ENCODE results near the gene RIMBP3C.
"Not testable (repeated sequence)": the region's sequence is repeated elsewhere in the genome, so short reads cannot be mapped to it uniquely, and the experiment has no call there.

The RIMBP3C gene

GRCh38 chr22:21564411-21564810 lies 13.2 kb upstream of the RIMBP3C start:
- peaks cover 3% of the 10 kb centered on the region for H3K27me3 Mint-ChIP-seq
- no peaks in the 10 kb centered on the region for H3K9me3 Mint-ChIP-seq
- H3K4me3 Mint-ChIP-seq: no peak overlapping the region
- H3K4me1 Mint-ChIP-seq (ENCODE audit: low read depth): peaks cover 12% of the 10 kb centered on the region
- H3K36me3 Mint-ChIP-seq (ENCODE audit: low read depth): peaks cover 9% of the 10 kb centered on the region
- H3K27ac Mint-ChIP-seq: no peak overlapping the region

- no peaks in the 10 kb centered on the region for H3K9me3 Mint-ChIP-seq
- peaks cover 3% of the 10 kb centered on the region for H3K27me3 Mint-ChIP-seq
- no peak overlapping the region for H3K4me3 Mint-ChIP-seq
- H3K4me1 Mint-ChIP-seq (ENCODE audit: low read depth): peaks cover 7% of the 10 kb centered on the region
- H3K36me3 Mint-ChIP-seq (ENCODE audit: low read depth): peaks cover 7% of the 10 kb centered on the region
- H3K27ac Mint-ChIP-seq: no peak overlapping the region
These were observed 12.7 kb upstream of the RIMBP3C start for GRCh38 chr22:21563912-21564311.

DNA sequence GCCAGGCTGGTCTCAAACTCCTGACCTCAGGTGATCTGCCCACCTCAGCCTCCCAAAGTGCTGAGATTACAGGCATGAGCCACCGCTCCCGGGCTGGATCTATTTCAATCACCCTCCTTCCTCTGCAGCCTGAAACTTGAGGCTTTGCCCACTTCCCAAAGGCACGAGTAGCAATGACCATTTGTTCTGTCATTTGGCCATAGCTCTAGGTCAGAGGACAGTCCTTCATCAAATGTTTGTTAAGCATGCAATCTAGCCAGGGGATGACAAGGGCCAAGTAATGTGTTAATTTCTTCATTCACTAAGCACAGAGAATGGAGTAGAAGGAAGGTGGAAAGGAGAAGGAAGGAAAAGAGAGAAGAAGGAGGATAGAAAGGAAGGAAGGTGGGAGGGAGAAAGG lies 9.4 kb upstream of the RIMBP3C start:
- not testable (repeated sequence) for H3K4me3 Mint-ChIP-seq; H3K27ac Mint-ChIP-seq; H3K36me3 Mint-ChIP-seq (ENCODE audit: low read depth); H3K9me3 Mint-ChIP-seq; H3K27me3 Mint-ChIP-seq; H3K4me1 Mint-ChIP-seq (ENCODE audit: low read depth)

DNA sequence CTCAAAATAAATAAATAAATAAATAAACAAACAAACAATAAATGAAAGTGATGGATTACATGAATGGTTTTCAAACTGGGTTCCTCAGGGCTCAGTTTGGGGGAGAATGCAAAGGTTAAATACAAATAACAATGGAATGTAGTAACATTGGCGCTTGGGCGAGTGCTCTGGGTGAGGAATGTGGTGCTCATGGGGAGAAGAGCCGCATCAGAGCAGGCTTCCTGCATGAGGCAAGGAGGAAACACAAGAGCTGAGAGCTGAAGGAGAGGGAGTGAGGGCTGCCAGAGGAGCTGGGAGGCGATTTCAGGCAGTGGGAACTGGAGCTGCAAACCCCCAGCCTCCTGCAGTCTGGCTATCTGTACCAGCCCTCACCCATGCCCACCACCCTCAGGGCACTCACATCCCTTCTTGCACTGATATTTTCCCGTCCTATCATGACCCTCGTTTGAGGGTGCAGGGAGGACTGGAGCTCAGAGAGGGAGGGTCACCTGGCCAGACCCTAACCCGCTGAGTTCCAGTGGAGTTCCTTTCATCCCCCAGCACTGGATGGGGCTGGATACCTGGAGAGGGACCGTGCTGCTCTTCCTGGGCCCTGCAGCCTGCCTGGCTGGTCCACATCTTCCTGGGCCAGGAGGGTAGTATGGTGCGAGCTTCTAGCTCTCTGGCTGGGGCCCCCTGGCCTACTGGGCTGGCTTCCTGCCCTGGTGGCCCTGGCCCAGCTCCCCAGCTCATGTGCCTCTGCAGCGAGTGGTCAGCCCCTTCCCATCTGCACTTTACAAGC lies 8.3 kb upstream of the RIMBP3C start:
- not testable (repeated sequence) for H3K27ac Mint-ChIP-seq; H3K4me3 Mint-ChIP-seq; H3K36me3 Mint-ChIP-seq (ENCODE audit: low read depth); H3K9me3 Mint-ChIP-seq; H3K4me1 Mint-ChIP-seq (ENCODE audit: low read depth); H3K27me3 Mint-ChIP-seq

DNA sequence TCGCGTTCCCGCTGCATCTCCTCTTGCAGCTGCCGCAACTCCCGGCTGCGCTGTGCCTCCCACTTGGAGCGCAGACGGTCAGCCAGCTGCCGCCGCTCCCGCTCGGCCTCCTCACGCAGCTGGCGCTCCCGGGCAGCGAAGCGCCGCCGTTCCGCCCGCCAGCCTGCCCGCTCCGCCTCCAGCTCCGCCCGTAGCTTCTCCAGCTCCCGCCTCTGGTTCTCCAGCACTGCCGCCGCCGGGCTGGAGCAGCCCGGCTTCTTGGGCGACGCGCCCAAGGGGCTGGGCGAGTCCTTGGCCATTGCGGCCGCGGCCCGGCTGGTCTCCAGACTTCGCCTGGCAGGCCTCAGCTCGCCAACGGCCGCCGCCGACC lies 598 bp downstream of the RIMBP3C start:
- H3K27ac Mint-ChIP-seq; H3K27me3 Mint-ChIP-seq; H3K36me3 Mint-ChIP-seq (ENCODE audit: low read depth); H3K9me3 Mint-ChIP-seq; H3K4me1 Mint-ChIP-seq (ENCODE audit: low read depth); H3K4me3 Mint-ChIP-seq: not testable (repeated sequence)

DNA sequence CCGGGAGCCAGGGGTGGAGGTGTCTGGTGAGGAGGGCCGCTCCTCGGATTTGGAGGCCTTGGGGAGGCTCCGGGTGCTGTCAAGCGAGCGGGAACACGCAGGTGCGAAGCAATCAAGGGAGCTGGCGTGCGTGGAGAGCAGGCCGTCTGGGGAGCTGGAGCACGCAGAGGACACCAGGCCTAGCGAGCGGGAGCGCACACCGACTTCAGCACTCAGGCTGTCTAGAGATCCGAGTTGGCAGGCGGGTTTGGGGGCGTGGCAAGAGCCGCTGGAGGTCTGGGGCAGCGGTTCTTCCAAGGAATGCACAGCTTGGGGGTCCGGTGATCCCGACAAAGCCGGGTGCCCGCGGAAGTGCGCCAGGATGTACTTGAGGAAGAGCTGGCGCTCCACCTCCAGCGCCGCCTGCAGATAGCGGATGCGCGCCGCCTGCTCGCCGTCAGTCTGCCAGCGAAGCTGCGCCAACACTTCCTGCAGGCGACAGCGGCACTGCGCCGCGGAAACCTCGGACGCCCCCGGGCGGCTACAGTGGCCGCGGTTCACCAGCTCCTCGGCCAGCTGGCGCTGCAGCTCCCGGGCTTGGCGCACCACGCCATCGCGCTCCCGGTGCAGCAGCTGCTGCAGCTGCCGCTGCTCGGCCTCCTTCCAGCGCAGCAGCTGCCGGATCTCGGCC lies 1.1 kb downstream of the RIMBP3C start:
- not testable (repeated sequence) for H3K4me1 Mint-ChIP-seq (ENCODE audit: low read depth); H3K27me3 Mint-ChIP-seq; H3K9me3 Mint-ChIP-seq; H3K4me3 Mint-ChIP-seq; H3K36me3 Mint-ChIP-seq (ENCODE audit: low read depth); H3K27ac Mint-ChIP-seq

DNA sequence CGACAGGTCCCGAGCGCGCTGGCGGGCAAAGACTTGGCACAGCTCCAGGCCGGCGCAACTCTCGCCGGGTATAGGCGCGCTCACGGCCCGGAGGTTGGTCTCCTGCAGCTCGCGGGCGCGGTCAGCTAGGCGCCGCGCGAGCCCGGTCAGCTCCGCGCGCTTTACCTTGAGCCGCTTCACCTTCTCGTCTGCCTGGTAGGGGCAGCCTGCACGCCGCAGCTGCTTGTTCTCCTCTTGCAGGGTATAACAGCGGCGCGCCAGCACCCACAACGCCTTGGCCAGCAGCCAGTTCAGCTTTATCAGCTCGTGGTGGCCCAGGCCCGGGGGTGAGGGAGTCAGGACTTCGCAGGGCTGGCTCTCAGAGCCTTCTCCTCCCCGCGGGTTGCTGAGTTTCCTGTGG lies 1.7 kb downstream of the RIMBP3C start:
- not testable (repeated sequence) for H3K27ac Mint-ChIP-seq; H3K36me3 Mint-ChIP-seq (ENCODE audit: low read depth); H3K4me1 Mint-ChIP-seq (ENCODE audit: low read depth); H3K9me3 Mint-ChIP-seq; H3K4me3 Mint-ChIP-seq; H3K27me3 Mint-ChIP-seq

GRCh38 chr22:21544432-21545322 lies 6.6 kb downstream of the RIMBP3C start:
- not testable (repeated sequence) for H3K4me3 Mint-ChIP-seq; H3K9me3 Mint-ChIP-seq; H3K27me3 Mint-ChIP-seq; H3K4me1 Mint-ChIP-seq (ENCODE audit: low read depth); H3K36me3 Mint-ChIP-seq (ENCODE audit: low read depth); H3K27ac Mint-ChIP-seq

GRCh38 chr22:21539862-21540261 lies 11.4 kb downstream of the RIMBP3C start:
- not testable (repeated sequence) for H3K9me3 Mint-ChIP-seq; H3K27ac Mint-ChIP-seq; H3K27me3 Mint-ChIP-seq; H3K36me3 Mint-ChIP-seq (ENCODE audit: low read depth); H3K4me1 Mint-ChIP-seq (ENCODE audit: low read depth); H3K4me3 Mint-ChIP-seq

DNA sequence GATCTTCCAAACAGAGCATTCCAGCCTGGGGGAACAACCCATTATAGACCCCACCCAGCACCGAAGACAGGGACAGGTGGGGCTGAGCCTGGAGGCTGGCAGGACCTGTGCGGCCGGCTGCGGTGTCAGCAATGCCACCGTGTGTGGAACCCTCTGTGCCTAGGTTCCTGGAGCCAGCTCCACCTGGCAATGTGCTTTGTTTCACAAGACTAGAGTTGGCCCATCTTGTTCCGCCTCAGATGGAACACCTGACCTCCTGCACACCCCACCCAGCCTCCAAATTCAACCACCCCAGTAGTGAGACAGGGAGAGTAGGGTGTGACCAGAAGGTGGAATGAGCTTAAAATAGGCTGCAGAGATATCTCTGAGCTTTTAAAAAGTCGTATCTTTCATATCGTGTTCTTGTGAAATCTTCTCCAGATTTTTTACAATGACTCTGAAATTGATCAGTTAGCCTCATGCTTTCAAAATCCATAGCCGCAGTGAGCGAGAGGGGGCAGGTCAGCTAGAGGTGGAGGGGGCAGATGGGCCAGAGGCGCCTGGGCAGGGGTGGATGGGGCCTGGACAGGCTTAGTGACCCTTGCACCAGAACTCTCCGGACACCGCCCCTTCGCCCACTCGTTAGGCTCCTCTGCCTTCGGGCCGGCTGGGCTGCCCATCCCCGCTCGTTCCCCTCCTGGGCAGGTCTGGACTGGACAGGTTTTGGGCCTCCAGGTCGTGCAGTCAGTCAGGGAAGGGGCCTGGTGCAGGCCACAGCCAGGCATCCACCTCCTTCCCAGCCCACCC lies 18.2 kb downstream of the RIMBP3C start:
- H3K9me3 Mint-ChIP-seq; H3K4me1 Mint-ChIP-seq (ENCODE audit: low read depth); H3K27me3 Mint-ChIP-seq; H3K36me3 Mint-ChIP-seq (ENCODE audit: low read depth); H3K27ac Mint-ChIP-seq; H3K4me3 Mint-ChIP-seq: not testable (repeated sequence)

DNA sequence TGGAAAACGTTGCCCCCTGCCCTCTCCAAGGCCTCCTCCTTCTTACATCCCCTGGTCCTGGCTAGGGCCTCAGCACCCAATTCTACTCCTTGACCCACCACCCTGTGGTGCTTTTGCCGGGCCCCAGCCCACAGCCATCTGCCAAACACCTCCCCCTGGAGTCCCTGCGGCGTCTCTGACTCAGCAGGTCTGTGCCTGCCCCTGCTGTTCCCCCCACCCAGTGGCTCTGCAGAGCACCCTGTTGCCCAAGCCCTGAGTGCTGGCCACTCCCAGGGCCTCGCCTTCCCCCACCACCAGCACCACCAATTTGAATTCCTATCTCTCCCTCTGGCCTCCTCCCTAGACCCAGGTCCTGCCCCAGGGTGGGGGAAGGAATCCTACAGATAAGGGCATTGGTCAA lies 19.7 kb downstream of the RIMBP3C start:
- not testable (repeated sequence) for H3K4me3 Mint-ChIP-seq; H3K27me3 Mint-ChIP-seq; H3K36me3 Mint-ChIP-seq (ENCODE audit: low read depth); H3K27ac Mint-ChIP-seq; H3K9me3 Mint-ChIP-seq; H3K4me1 Mint-ChIP-seq (ENCODE audit: low read depth)

- H3K27ac Mint-ChIP-seq; H3K27me3 Mint-ChIP-seq; H3K36me3 Mint-ChIP-seq (ENCODE audit: low read depth); H3K9me3 Mint-ChIP-seq; H3K4me3 Mint-ChIP-seq; H3K4me1 Mint-ChIP-seq (ENCODE audit: low read depth): not testable (repeated sequence)
These were observed 24.4 kb downstream of the RIMBP3C start for GRCh38 chr22:21526705-21527500.

DNA sequence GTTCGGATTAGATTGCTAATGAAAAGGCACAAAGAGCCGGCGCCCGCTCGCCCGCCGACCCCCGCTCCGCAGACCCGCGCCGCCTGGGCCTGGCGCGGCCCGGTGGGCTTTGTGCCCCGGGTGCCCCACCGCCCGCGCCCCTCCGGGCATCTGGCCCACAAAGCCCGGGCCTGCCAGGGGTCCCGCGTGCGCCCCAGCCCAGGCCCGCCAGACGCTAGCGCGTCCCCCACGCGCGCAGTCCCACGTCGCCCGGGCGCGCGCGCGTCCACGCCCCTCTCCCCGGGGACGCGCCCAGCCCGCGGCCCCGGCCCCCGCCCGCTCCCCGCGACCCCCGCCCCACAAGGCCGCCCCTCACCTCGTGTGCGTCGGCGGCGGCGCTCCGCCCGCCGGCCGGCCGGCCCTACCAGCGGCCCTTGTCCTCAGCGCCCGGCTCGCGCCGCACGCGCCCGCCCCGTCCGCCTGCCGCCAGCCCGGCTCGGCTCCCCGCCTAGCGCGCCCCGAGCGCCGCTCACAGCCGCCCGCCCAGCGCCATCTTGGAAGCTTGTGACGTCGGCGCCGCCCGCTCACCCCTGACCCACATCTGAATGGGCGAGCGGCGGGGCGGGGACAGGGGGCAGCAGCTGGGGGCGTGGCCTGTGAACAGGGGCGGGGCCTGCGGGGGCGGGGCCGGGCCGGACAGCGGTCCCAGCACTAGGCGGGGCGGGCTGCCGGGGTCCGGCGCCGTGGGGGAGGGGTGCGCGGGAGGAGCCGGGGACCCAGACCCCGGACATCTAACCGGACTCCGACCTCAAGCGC lies 34.1 kb downstream of the RIMBP3C start:
- not testable (repeated sequence) for H3K36me3 Mint-ChIP-seq (ENCODE audit: low read depth); H3K4me1 Mint-ChIP-seq (ENCODE audit: low read depth); H3K27ac Mint-ChIP-seq; H3K27me3 Mint-ChIP-seq; H3K9me3 Mint-ChIP-seq; H3K4me3 Mint-ChIP-seq

GRCh38 chr22:21516522-21516921 lies 34.7 kb downstream of the RIMBP3C start:
- not testable (repeated sequence) for H3K36me3 Mint-ChIP-seq (ENCODE audit: low read depth); H3K9me3 Mint-ChIP-seq; H3K4me3 Mint-ChIP-seq; H3K27me3 Mint-ChIP-seq; H3K4me1 Mint-ChIP-seq (ENCODE audit: low read depth); H3K27ac Mint-ChIP-seq
